Neural crest cell (in vitro differentiated cells): Measurements from ENCODE around the gene IFI44. TPM values are rescaled to one million over a fixed set of nuclear protein-coding genes. Genes with fewer than 3 reads are reported as not detected.

Experiments
- DNase-seq: peaks from one replicate; pipeline ENCODE4 v3.0.0; 2021; ENCODE audit warnings: low read depth, mixed read lengths, low spot score
- H3K27ac Mint-ChIP-seq: one replicate; pipeline ENCODE4 v1.8.0; 2021; ENCODE audit warnings: mild to moderate bottlenecking, mixed read lengths; ENCODE audit not compliant: unreplicated experiment
- H3K27me3 Mint-ChIP-seq: 2 replicates; pipeline ENCODE4 v1.8.0; 2021; ENCODE audit warnings: low read depth, mild to moderate bottlenecking, mixed read lengths
- H3K36me3 Mint-ChIP-seq: 2 replicates; pipeline ENCODE4 v1.8.0; 2021; ENCODE audit warnings: low read depth, mild to moderate bottlenecking, mixed read lengths
- H3K4me1 Mint-ChIP-seq: 2 replicates; pipeline ENCODE4 v1.8.0; 2021; ENCODE audit warnings: mixed read lengths
- H3K4me3 Mint-ChIP-seq: one replicate; pipeline ENCODE4 v1.8.0; 2021; ENCODE audit warnings: mild to moderate bottlenecking, mixed read lengths
- H3K9me3 Mint-ChIP-seq: 2 replicates; pipeline ENCODE4 v1.8.0; 2021; ENCODE audit warnings: mixed read lengths
- CTCF ChIP-seq: fragments of 200-600 bp; sonication (generic); conservative IDR thresholded peaks from 2 replicates; pipeline ENCODE4 v1.5.0; 2021; ENCODE audit warnings: antibody characterized with exemption, mild to moderate bottlenecking
- total RNA-seq: library from RNA; stranded (reverse); gene quantifications from 2 replicates; pipeline ENCODE4 v1.2.1, GENCODE V29; 2021

IFI44 gene
- total RNA-seq, 1 donor from 2014 or later: 0.47 TPM

- H3K27ac Mint-ChIP-seq: no peak overlapping the region
- peaks cover 12% of the 10 kb centered on the region for H3K27me3 Mint-ChIP-seq
Measured at GRCh38 chr1:78650114-78650660, 556 bp downstream of the IFI44 start.

GRCh38 chr1:78651241-78651640 is 1.6 kb downstream of the IFI44 start:
- peaks cover 2% of the 10 kb centered on the region for H3K36me3 Mint-ChIP-seq
- DNase-seq: no peak
- H3K27me3 Mint-ChIP-seq: peaks cover 12% of the 10 kb centered on the region
- TF ChIP-seq CTCF: no peak
- H3K27ac Mint-ChIP-seq: no peak overlapping the region
- H3K9me3 Mint-ChIP-seq: no peaks in the 10 kb centered on the region
- no peak overlapping the region for H3K4me3 Mint-ChIP-seq
- H3K4me1 Mint-ChIP-seq: no peaks in the 10 kb centered on the region

More at GRCh38 chr1:78650114-78650660, 556 bp downstream of the IFI44 start:
- DNase-seq: no peak
- H3K4me1 Mint-ChIP-seq: no peaks in the 10 kb centered on the region
- H3K36me3 Mint-ChIP-seq: peaks cover 2% of the 10 kb centered on the region
- H3K9me3 Mint-ChIP-seq: no peaks in the 10 kb centered on the region
- H3K4me3 Mint-ChIP-seq: no peak overlapping the region
- TF ChIP-seq CTCF: no peak

GRCh38 chr1:78652019-78652560 is 2.5 kb downstream of the IFI44 start:
- Mint-ChIP-seq H3K4me1 (no peaks in the 10 kb centered on the region), H3K27me3 (peaks cover 12% of the 10 kb centered on the region), H3K4me3 (no peak overlapping the region), H3K9me3 (no peaks in the 10 kb centered on the region), H3K27ac (no peak overlapping the region), H3K36me3 (peaks cover 2% of the 10 kb centered on the region)
- no peak for TF ChIP-seq CTCF
- no peak for DNase-seq

GRCh38 chr1:78658901-78659300 is 9.3 kb downstream of the IFI44 start:
- no peaks in the 10 kb centered on the region for H3K36me3 Mint-ChIP-seq

GRCh38 chr1:78663923-78664322 is 14.3 kb downstream of the IFI44 start:
- Mint-ChIP-seq H3K36me3 (no peaks in the 10 kb centered on the region), H3K9me3 (no peaks in the 10 kb centered on the region), H3K27ac (no peak overlapping the region), H3K4me3 (no peak overlapping the region), H3K27me3 (peaks cover 33% of the 10 kb centered on the region), H3K4me1 (no peaks in the 10 kb centered on the region)
- no peak for TF ChIP-seq CTCF
- DNase-seq: no peak

More at GRCh38 chr1:78658901-78659300, 9.3 kb downstream of the IFI44 start:
- no peak overlapping the region for H3K4me3 Mint-ChIP-seq
- H3K4me1 Mint-ChIP-seq: no peaks in the 10 kb centered on the region
- DNase-seq: no peak
- no peak for TF ChIP-seq CTCF
- H3K27ac Mint-ChIP-seq: no peak overlapping the region
- no peaks in the 10 kb centered on the region for H3K9me3 Mint-ChIP-seq
- H3K27me3 Mint-ChIP-seq: peaks cover 30% of the 10 kb centered on the region
